ENCODE results near the gene DNAAF1.
A peak's percentile ranks its signal among the peaks of the same experiment; 100 is the strongest.

Gene DNAAF1

GRCh38 chr16:84124257-84125073 lies 20.6 kb upstream of the DNAAF1 start:
- DNase-seq: no peak

GRCh38 chr16:84131117-84131516 lies 14.0 kb upstream of the DNAAF1 start:
- no peak for DNase-seq

- DNase-seq: no peak
Observed at GRCh38 chr16:84132527-84133285, 12.4 kb upstream of the DNAAF1 start.

GRCh38 chr16:84136331-84137125 lies 8.6 kb upstream of the DNAAF1 start:
- DNase-seq: no peak

- DNase-seq: no peak
Observed at GRCh38 chr16:84137287-84137686, 7.8 kb upstream of the DNAAF1 start.

- DNase-seq: no peak
Observed at GRCh38 chr16:84137769-84138357, 7.2 kb upstream of the DNAAF1 start.

GRCh38 chr16:84138500-84138823 lies 6.6 kb upstream of the DNAAF1 start:
- DNase-seq: no peak

GRCh38 chr16:84138824-84139627 lies 6.1 kb upstream of the DNAAF1 start:
- peak; percentile 54 for DNase-seq

GRCh38 chr16:84139628-84140258 lies 5.4 kb upstream of the DNAAF1 start:
- DNase-seq: no peak

GRCh38 chr16:84141143-84141670 lies 3.9 kb upstream of the DNAAF1 start:
- peak; percentile 40 for DNase-seq

- DNase-seq: no peak
Observed at GRCh38 chr16:84143081-84143480, 2.0 kb upstream of the DNAAF1 start.

- peak; percentile 14 for DNase-seq
Observed at GRCh38 chr16:84143784-84144199, 1.3 kb upstream of the DNAAF1 start.

- peak; percentile 64 for DNase-seq
Observed at GRCh38 chr16:84144209-84144858, 774 bp upstream of the DNAAF1 start.

- no peak for DNase-seq
Observed at GRCh38 chr16:84150926-84151325, 5.8 kb downstream of the DNAAF1 start.

GRCh38 chr16:84153660-84154214 lies 8.6 kb downstream of the DNAAF1 start:
- DNase-seq: no peak

- no peak for DNase-seq
Observed at GRCh38 chr16:84155226-84155625, 10.1 kb downstream of the DNAAF1 start.

GRCh38 chr16:84155771-84156170 lies 10.7 kb downstream of the DNAAF1 start:
- DNase-seq: no peak

- DNase-seq: no peak
Observed at GRCh38 chr16:84156342-84156784, 11.3 kb downstream of the DNAAF1 start.

GRCh38 chr16:84159007-84159406 lies 13.9 kb downstream of the DNAAF1 start:
- no peak for DNase-seq

GRCh38 chr16:84159800-84160199 lies 14.7 kb downstream of the DNAAF1 start:
- no peak for DNase-seq

Measured in activated CD4-positive, alpha-beta T cell treated with anti-CD3 and anti-CD28 coated beads for 48 hours (primary cell).